ENCODE measurements around the gene NBEAL1.
"Not testable (repeated sequence)": the region's sequence is repeated elsewhere in the genome, so short reads cannot be mapped to it uniquely, and the experiment has no call there.

Gene NBEAL1

GRCh38 chr2:203112342-203112741, 97.7 kb downstream of the NBEAL1 start:
- DNase-seq, result no peak
- TF ChIP-seq POLR2A (IDR thresholded peaks at IDR 0.05; ENCODE audit: low read length) (no peak), GATA1 (IDR thresholded peaks at IDR 0.05; ENCODE audit: low read depth, low read length) (no peak)

DNA sequence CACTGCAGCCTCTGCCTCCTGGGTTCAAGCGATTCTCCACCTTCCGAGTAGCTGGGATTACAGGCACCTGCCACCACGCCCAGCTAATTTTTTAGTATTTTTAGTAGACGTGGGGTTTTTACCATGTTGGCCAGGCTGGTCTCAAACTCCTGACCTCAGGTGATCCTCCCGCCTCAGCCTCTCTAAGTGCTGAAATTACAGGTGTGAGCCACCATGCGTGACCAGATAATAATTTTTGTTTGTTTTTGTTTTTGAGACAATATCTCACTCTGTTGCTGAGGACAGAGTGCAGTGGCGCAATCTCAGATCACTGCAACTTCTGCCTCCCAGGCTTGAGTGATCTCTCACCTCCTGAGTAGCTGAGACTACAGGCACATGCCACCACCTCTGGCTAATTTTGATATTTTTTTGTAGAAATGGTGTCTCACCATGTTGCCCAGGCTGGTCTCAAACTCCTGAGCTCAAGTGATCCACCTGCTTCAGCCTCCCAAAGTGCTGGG, 100.6 kb downstream of the NBEAL1 start:
- DNase-seq, result not testable (repeated sequence)

DNA sequence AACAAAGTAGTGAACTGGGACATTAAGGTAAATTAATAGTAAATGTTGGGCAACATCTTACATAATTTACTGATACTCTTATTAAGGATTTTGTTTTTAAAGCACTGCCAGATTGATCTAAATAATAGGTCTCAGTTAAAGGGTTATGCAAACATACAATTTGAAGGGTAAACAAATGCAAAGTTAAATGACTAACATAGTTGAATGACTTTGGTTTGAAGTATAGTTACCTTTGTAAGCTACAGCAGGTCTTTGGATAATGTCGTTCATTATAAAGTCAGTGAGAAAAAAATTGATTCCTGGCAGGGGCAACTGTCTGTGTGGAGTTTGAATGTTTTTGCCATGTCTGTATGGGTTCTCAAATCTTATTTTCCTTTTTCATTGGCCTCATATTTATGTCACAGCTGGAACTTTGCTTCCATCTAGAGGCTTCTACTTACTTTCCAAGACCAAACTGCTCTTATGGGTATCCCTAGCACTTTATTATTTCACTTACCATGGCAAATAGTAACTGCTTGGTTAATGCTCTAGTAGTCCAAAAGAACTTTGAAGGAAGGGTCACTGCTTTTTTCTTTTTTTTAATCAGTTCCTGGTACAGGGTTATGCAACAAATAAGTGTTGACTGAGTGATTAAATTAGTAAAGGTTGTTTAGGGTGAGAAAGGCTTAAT, 107.8 kb downstream of the NBEAL1 start:
- TF ChIP-seq POLR2A (IDR thresholded peaks at IDR 0.05; ENCODE audit: low read length), result no peak
- TF ChIP-seq GATA1 (IDR thresholded peaks at IDR 0.05; ENCODE audit: low read depth, low read length), result no peak
- peak; percentile 20 to 26 for DNase-seq

DNA sequence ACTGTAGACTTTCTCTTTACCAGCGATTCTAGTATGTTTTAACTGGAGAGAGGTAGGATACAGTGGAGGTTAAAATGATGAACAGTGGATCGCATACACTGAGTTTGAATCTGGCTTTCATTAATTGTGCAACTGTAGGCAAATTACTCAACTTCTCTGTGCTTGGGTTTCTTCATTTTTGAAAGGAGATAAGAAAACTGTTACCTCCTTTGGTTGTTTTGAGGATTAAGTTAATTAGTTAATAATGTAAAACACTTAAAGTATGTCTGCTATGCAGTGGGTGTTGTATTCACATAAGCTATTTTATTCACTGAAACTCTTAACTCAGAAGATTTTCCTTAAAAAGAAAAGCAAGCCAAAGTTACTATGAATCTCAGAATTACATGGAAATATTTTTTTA, 112.3 kb downstream of the NBEAL1 start:
- no peak for DNase-seq
- TF ChIP-seq POLR2A (IDR thresholded peaks at IDR 0.05; ENCODE audit: low read length) (no peak), GATA1 (IDR thresholded peaks at IDR 0.05; ENCODE audit: low read depth, low read length) (no peak)

DNA sequence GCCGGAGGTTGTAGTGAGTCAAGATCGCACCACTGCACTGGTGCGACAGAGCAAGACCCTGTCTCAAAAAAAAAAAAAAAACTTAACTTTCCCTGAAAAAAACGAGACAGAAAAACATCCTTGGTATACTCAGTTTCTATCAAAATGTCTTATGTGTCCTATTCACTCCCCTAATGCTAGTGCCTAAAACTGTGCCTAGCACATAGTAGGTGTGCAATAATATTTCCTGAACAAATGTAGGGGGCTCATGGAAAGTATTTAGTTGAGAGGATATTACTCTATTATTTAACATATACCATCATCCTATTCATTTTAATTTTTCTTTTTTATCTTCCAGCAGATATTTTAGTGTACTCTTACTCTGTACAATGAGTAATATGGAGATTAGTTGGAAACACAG, 120.4 kb downstream of the NBEAL1 start:
- TF ChIP-seq GATA1 (IDR thresholded peaks at IDR 0.05; ENCODE audit: low read depth, low read length) (no peak), POLR2A (IDR thresholded peaks at IDR 0.05; ENCODE audit: low read length) (no peak)
- DNase-seq, result no peak

DNA sequence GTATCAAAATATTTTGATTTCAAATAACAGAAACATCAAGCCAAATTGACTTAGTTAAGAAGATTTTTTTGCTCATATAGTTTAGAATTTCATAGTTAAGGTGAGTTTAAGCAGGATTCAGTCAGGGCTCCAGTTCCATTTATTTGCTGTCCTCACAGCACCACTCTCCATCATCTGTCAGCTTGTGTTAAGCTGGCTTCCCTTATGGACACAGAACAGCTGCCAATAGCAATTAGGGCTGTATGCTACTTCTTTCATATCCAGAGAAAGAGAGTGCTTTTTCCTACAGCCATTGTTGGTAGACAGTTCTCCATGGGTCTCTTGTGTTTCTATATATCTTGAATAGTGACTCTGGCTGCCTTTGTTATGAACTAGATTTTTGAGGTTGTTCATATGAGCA, 128.7 kb downstream of the NBEAL1 start:
- no peak for TF ChIP-seq GATA1 (IDR thresholded peaks at IDR 0.05; ENCODE audit: low read depth, low read length)
- no peak for TF ChIP-seq POLR2A (IDR thresholded peaks at IDR 0.05; ENCODE audit: low read length)
- DNase-seq, result no peak

- no peak for DNase-seq
- TF ChIP-seq GATA1 (IDR thresholded peaks at IDR 0.05; ENCODE audit: low read depth, low read length) (no peak), POLR2A (IDR thresholded peaks at IDR 0.05; ENCODE audit: low read length) (no peak)
Measured at GRCh38 chr2:203149194-203149593, 134.5 kb downstream of the NBEAL1 start.

GRCh38 chr2:203155406-203155805, 140.7 kb downstream of the NBEAL1 start:
- DNase-seq, result peak in 1 of 2 experiments; percentile 3
- no peak for TF ChIP-seq POLR2A (IDR thresholded peaks at IDR 0.05; ENCODE audit: low read length)
- no peak for TF ChIP-seq GATA1 (IDR thresholded peaks at IDR 0.05; ENCODE audit: low read depth, low read length)

GRCh38 chr2:203162722-203163121, 148.0 kb downstream of the NBEAL1 start:
- DNase-seq, result not testable (repeated sequence)

DNA sequence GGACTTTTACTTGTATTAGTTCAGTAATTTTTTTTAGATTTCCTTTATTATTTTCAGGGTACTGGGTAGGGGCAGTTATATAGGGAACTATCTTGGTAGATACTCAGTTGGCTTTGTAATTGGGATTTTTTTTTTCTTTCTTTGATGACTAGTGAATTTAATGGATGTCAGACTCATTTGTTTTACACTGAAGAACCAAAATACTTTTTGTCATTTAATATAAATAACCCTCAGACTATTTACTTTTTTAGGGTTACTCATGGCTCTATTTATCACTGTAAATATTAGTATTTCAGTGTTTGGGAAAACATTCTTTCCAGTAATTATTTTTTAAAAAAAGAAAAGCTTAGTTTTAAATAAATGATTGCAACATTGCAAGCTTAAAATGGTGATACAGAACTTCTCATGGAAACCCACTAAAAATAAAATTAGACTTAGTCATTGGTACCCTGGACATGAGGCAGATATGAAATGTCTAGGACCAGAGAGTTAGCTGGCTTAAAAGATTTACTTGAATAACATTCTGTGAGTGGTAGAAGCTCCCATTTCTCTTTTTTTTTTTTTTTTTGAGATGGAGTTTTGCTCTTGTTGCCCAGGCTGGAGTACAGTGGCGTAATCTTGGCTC, 149.7 kb downstream of the NBEAL1 start:
- DNase-seq, result no peak
- TF ChIP-seq GATA1 (IDR thresholded peaks at IDR 0.05; ENCODE audit: low read depth, low read length) (no peak), POLR2A (IDR thresholded peaks at IDR 0.05; ENCODE audit: low read length) (no peak)

GRCh38 chr2:203167751-203168150, 153.1 kb downstream of the NBEAL1 start:
- DNase-seq, result no peak
- TF ChIP-seq GATA1 (IDR thresholded peaks at IDR 0.05; ENCODE audit: low read depth, low read length), result no peak
- TF ChIP-seq POLR2A (IDR thresholded peaks at IDR 0.05; ENCODE audit: low read length), result no peak

DNA sequence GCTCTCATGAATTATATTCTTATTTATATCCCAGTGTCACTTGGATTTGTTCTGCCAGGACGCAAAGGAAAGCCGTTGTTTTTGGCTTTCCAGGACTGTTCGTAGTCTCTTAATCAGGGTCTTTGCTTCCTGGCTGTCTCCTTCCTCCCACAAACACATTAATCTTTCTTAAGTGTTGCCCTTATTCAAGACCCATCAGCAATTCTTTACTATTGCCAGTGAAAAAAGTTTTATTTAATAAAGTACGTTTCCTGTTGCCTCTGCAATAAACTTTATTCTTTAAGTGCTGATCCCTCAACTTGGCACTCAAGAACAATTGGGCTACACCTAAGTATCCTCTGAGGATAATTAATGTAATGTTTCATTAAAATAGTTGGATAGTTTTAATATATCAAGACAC, 155.8 kb downstream of the NBEAL1 start:
- DNase-seq, result no peak
- TF ChIP-seq GATA1 (IDR thresholded peaks at IDR 0.05; ENCODE audit: low read depth, low read length) (no peak), POLR2A (IDR thresholded peaks at IDR 0.05; ENCODE audit: low read length) (no peak)

GRCh38 chr2:203175371-203175770, 160.7 kb downstream of the NBEAL1 start:
- no peak for DNase-seq
- TF ChIP-seq POLR2A (IDR thresholded peaks at IDR 0.05; ENCODE audit: low read length) (no peak), GATA1 (IDR thresholded peaks at IDR 0.05; ENCODE audit: low read depth, low read length) (no peak)

DNA sequence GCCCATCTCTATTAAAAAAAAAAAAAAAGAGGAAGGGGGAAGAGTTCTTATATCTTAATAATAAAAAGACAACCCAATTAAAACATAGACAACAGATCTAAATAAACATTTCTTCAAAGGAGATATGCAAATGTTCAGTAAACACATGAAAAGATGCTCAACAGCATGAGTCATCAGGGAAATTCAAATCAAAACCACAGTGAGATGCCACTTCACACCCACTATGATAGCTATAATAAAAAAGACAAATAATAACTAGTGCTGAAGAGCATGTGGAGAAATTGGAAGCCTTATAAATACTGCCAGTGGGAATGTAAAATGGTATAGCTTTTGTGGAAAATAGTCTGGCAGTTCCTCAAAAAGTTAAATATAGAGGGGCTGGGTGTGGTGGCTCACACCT, 162.7 kb downstream of the NBEAL1 start:
- DNase-seq, result no peak
- TF ChIP-seq GATA1 (IDR thresholded peaks at IDR 0.05; ENCODE audit: low read depth, low read length), result no peak
- TF ChIP-seq POLR2A (IDR thresholded peaks at IDR 0.05; ENCODE audit: low read length), result no peak

DNA sequence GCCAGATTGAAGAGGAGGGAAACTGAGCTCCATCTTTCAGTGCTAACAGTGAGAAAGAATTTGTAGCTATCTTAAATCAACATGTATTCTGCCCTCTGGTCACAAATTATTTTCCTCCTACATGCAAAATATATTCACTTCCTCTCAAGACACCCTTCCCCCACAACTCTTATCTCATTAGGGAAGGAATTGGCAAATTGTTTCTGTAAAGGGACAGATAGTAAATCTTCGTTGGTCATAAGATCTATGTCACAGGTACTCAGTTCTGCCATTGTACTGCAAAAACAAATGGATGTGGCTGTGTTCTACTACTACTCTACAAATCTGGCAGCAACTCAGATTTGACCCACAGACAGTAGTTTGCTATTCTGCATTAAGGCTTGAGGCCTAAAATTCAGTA, 171.2 kb downstream of the NBEAL1 start:
- DNase-seq, result peak; percentile 6 to 66
- TF ChIP-seq POLR2A (IDR thresholded peaks at IDR 0.05; ENCODE audit: low read length) (no peak), GATA1 (IDR thresholded peaks at IDR 0.05; ENCODE audit: low read depth, low read length) (no peak)

DNA sequence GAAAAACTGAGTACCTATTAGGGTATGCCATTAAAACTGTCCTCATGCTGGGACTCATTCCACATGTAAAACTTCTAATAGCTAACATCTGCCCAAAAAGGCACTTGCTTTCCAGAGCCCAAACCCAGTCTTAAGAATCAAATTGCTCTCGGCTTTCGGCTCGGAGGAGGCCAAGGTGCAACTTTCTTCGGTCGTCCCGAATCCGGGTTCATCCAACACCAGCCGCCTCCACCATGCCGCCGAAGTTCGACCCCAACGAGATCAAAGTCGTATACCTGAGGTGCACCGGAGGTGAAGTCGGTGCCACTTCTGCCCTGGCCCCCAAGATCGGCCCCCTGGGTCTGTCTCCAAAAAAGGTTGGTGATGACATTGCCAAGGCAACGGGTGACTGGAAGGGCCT, 175.9 kb downstream of the NBEAL1 start:
- not testable (repeated sequence) for DNase-seq

- not testable (repeated sequence) for DNase-seq
Measured at GRCh38 chr2:203191026-203191425, 176.4 kb downstream of the NBEAL1 start.

Measured in erythroblast (primary cell).